Bone marrow (tissue), 2 donors: ENCODE results near the gene PHF21A.
A peak's percentile ranks its signal among the peaks of the same experiment; 100 is the strongest.
"Not testable (repeated sequence)": the region's sequence is repeated elsewhere in the genome, so short reads cannot be mapped to it uniquely, and the experiment has no call there.

Experiments
- DNase-seq, 2 donors: peaks; one replicate each; lab custom pipeline; 2025; lab: John Stamatoyannopoulos, UW

The PHF21A gene

DNA sequence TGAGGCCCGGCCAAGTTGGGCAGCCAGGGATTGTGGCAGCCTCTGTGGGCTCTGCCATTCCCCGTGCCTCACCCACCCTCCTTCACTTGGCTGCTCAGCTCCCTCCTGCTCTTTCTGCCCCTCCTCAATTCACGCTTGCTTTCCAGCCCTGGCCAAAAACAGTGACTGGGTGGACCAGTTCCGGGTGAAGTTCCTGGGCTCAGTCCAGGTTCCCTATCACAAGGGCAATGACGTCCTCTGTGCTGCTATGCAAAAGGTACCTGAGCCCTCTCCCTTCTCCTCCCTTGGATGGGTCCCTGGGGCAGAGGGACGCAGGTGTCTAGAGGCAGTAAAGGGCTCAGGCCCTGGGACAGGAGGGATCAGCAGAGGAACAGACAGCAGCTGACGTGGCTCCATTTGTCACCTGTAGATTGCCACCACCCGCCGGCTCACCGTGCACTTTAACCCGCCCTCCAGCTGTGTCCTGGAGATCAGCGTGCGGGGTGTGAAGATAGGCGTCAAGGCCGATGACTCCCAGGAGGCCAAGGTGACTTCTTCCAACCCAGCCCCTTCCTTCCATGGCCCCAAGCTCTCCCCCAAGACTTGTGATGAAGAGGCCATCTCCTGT lies 216.8 kb downstream of the PHF21A start:
- no peak for DNase-seq

DNA sequence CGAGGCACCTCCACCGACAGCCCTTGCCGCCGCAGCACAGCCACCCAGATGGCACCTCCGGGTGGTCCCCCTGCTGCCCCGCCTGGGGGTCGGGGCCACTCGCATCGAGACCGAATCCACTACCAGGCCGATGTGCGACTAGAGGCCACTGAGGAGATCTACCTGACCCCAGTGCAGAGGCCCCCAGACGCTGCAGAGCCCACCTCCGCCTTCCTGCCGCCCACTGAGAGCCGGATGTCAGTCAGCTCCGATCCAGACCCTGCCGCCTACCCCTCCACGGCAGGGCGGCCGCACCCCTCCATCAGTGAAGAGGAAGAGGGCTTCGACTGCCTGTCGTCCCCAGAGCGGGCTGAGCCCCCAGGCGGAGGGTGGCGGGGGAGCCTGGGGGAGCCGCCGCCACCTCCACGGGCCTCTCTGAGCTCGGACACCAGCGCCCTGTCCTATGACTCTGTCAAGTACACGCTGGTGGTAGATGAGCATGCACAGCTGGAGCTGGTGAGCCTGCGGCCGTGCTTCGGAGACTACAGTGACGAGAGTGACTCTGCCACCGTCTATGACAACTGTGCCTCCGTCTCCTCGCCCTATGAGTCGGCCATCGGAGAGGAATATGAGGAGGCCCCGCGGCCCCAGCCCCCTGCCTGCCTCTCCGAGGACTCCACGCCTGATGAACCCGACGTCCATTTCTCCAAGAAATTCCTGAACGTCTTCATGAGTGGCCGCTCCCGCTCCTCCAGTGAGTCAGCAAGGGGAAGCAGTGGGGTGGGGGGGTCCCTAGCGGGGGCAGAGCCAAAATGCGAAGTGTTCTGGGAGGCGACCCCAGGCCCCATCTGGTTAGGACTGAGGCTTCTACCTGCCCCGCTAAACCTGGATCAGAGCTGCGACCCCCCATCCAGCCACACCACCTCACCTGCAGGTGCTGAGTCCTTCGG lies 218.5 kb downstream of the PHF21A start:
- no peak for DNase-seq

DNA sequence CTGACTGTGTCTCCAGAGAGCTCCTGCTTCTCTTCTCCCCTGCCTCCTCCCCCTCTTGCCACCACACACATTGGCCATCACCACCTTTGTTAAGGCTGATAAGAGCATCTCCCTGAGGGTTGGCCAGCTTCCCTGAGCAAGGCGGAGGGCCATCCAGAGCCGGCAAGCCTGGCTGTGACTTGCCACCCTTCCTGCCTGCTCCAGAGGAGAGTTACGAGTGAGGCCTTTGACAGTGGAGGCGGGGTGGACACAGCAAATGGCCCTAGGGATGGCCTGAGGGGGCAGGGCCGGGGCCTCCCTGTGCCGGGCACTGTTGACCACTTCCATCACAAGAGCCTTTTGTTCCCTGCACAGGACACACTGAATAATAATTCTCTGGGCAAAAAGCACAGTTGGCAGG lies 219.6 kb downstream of the PHF21A start:
- DNase-seq, result no peak

DNA sequence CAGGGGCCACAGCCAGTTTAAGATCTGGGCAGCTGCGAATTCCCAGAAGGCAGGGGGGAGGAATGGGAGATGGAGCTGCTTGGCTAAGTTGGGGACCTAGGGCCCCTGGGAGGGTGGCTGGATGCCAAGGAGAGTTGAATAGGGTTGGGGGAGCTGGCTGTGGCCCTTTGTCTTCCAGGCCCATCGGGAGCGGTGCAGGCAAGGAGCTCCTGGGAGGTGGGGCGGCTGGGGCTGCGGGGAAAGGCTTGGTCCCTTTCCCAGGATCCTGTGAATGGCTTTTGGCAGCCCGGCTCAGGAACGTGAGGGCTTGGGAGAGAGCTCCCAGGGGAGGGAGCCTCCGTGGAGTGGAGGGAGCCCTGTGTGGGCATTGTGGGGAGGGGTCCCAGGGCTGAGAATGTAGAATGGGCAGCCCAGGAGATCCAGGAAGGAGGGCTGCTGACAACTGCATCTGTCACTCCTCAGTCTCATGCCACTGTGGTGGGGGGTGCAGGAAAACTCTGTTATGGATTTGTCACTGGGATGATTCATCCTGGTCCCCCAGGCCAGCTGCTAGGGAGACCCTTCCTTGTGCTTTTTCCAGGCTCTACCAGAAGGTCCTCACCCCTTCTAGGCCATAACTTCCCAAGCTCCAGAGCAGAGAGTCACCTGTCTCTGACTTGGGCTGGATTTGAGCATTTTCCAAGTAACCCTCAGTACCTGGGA lies 220.2 kb downstream of the PHF21A start:
- no peak for DNase-seq

DNA sequence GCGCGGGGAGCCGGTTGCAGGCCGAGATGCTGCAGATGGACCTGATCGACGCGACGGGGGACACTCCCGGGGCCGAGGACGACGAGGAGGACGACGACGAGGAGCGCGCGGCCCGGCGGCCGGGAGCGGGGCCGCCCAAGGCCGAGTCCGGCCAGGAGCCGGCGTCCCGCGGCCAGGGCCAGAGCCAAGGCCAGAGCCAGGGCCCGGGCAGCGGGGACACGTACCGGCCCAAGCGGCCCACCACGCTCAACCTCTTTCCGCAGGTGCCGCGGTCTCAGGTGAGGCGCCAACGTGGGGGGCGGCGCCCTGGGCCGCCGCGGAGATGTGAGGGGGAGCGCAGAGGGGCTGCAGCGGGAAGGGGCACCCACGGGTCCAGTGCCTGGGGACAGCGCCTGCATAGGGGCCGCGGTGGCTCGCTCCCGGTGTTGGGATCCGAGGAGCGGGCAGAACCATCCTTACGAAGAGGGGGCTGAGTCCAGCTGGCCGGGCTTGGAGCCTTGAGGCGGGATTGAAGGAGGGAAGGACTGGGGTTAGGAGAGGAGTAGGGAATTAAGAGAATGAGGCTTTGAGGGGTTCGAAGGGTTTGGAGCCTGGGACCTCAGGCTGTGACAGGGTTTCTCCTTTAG lies 221.0 kb downstream of the PHF21A start:
- DNase-seq, result not testable (repeated sequence)

DNA sequence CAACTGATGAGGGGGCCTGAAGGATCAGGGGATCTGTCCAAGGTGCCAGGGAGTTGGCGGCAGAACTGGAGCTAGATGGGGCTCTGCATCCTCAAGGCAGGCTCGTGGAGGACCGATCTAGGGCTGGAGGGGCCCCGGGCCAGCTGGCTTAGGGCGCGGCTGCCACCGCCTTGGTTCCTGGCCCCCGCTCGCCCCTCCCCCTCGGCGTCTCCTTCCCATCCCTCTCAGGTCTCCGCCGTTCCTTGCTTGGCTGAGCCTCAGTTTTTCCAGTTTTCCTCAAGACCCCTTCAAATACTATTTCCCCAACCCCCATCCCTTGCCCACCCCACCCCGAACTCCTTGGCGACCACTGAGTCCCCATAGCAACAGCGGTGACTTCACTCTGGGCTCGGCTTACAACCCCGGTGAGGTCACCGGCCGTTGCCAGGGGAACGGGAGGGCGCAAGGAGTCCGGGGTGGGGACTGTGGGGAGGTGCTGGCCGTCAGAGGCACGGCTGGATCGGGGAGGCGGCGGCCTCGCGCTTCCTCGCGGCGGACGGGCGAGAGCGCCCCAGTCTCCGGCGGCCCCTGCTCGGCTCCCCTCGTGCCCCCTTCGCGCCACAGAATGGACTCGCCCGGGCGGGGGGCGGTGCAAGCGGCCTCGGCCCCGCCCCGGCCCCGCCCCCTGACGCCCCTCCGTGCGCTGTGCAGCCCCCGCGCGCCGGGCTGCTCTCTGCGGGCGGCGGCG lies 221.6 kb downstream of the PHF21A start:
- DNase-seq, result peak in 1 of 2 donors; percentile 42

GRCh38 chr11:45899086-45899447 lies 222.2 kb downstream of the PHF21A start:
- DNase-seq, result no peak

DNA sequence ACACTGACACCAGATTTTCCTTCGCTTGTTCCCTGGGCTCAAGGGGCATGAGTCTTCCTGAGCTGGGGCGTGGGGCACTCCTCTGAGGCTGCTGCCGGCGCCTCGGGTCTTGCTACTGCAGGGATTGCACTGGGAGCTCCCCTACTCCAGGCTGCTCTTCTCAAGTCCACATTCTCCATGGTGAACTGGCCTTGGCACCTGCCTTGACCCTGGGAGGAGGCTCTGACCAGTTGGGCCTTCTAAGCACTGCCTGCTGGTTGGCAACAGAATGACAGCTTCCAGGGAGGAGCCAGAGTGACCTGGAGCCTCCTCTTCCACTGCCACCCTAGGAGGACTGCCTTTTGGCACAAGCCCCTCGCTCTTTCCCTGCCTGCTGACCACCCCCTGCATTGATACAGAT lies 223.7 kb downstream of the PHF21A start:
- no peak for DNase-seq

DNA sequence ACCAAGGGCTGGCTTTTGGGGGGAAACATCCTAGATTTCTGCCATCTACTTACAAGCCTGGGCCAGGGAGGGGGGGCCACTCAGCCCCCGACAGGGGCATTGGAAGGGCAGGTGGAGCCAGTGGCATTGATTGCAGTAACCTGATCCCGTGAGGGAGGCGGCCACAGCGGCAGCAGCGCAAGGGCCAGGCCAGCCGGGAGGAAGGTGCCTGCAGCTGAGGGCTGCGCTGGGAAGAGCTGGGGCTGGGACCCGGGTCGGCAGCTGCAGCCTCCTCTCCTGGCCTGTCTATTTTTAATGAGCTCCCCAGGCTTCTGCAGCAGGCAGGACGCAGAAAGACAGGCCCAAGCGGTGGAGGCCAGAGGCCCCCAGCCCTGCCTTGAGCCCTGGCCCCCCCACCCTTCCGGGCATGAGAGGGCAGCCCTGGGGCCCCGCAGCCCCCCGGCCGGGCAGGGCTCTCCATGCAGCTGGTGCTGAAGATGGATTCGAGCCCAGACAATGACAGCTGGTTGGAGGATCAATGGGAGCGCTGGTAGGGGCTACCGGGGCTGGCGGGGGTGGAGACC lies 224.8 kb downstream of the PHF21A start:
- no peak for DNase-seq

GRCh38 chr11:45895553-45896259 lies 225.5 kb downstream of the PHF21A start:
- DNase-seq, result no peak

DNA sequence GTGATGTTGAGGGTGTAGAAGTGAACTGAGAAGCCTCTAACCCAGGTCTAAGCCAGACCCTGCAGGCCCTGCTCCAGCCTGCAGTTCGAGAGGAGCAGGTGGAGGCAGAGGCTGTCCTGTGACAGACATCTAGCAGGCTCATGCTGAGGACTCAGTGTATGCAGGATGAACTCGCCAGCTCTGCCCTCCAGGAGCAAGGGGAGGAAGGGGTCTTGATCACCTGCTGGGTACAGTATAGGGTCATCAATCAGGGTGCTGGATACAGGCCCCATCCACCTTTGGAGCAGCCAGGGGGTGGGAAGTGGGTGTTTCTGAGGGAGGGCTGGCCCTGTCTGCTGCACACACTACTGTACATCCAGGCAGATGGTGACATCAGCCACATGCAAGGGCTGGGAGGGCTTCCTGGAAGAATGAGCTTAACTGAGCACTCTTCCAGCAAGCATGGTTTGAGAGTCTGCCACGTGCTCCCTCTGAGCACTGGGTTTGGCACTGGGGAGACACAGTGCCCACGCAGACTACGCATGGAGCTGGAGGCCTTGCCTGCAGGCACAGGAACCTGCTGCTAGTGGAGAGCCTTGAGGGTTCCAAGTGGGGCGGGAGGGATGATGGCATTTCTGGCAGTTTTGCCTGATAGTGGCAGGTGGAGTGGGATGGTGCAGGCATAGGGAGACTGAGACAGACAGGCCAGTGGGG lies 226.6 kb downstream of the PHF21A start:
- no peak for DNase-seq

DNA sequence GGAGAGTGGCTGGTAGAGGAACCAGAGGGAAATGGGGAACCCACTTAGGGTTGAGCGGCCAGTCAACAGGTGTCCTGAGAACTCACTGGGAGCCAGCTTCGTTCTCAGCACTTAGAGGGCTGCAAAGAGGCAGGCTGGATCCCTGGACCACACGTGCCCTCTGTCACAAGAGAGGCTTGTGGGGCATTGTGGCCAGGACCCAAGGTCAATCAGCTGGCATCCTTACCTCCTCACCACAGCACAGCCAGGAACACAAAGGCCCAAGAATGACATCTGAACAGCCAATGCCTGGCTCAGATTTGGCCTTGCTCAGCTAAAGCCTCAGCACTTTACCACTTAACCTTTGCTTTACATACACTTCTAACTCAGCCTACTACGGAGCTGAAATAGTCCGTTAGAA lies 228.4 kb downstream of the PHF21A start:
- no peak for DNase-seq

DNA sequence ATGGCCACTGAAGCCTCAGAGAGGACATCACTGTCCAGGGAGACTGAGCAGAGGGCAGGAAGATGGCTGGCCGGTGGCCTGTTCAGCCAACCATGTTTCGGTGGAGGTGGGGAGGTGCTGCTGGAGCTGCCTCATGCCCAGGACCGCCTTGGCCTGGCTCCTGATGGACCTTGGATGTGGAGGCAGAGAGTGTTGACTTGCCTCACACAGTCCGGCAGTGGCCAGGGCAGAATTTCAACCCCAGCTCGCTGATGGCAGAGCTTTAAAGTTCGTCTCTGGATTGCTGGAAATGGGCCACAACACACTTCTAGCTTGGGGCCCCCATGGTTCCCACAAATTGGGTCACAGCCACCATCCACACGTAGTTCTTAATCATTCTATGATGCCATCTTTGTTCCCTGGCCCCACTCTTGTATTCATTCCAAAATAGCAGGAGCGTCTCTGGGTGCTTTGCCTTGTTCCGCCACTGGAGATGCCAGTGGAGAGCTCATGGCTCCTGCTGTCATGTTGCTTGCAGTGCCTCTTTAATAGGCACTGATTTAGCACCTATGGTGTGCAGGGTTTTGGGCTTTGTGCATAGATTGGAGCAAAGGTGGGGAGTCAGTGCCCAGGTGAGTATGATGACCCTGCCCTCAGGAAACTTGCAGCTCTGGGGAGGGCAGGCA lies 230.2 kb downstream of the PHF21A start:
- DNase-seq, result no peak

- DNase-seq, result no peak
Measured at GRCh38 chr11:45889966-45890365, 231.3 kb downstream of the PHF21A start.

GRCh38 chr11:45889555-45889954 lies 231.7 kb downstream of the PHF21A start:
- DNase-seq, result no peak

DNA sequence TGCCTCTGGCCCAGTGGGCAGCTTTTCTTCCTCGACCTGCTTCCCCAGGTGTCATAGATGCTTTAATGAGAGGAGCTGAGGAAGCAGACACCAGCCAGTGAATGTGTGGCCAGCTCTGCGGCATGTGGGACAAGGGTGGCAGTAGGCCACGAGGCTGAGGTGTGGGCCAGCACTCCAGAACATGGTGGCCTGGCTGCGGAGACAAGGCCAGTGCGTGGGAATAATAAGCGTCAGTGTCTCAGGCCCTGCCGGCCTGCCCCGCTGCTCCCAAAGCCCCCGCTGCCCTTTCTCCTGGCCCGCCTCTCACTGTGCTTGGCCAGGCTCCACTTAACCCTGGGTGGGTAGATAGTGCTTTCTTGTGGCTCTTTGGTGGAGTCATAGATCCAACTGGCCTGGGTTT lies 233.7 kb downstream of the PHF21A start:
- no peak for DNase-seq

DNA sequence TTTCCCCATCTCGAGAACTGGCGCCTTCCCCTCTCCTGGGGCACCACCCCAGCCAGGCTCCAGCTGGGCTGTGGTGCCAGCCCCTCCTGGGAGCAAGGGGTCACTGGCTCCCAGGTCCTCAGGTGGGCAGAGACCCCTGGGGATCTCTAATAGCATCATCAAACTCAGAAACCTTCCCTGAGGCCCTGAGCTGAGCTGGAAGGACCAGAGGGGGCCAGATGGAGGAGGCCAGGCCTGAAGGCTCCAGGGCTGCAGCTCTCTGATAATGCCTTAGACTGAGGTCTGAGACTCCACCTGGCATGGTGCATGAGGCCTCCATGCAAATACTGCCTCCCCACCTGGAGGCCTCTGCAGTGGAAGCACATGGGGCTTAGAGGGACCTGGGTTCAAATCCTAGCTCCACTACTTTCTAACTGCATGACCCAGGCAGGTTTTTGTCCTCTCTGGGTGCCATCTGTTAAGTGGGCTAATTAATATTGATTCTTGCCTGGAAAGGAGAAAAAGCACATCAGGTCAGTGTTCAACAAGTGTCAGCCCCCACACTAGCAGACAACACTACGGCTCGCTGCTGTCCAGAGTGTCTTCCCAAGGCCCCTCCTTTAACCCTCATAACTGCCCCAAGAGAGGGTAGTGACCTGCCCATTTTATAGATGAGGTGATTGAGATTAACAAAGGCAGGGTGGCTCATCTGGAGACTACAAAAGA lies 234.3 kb downstream of the PHF21A start:
- no peak for DNase-seq

DNA sequence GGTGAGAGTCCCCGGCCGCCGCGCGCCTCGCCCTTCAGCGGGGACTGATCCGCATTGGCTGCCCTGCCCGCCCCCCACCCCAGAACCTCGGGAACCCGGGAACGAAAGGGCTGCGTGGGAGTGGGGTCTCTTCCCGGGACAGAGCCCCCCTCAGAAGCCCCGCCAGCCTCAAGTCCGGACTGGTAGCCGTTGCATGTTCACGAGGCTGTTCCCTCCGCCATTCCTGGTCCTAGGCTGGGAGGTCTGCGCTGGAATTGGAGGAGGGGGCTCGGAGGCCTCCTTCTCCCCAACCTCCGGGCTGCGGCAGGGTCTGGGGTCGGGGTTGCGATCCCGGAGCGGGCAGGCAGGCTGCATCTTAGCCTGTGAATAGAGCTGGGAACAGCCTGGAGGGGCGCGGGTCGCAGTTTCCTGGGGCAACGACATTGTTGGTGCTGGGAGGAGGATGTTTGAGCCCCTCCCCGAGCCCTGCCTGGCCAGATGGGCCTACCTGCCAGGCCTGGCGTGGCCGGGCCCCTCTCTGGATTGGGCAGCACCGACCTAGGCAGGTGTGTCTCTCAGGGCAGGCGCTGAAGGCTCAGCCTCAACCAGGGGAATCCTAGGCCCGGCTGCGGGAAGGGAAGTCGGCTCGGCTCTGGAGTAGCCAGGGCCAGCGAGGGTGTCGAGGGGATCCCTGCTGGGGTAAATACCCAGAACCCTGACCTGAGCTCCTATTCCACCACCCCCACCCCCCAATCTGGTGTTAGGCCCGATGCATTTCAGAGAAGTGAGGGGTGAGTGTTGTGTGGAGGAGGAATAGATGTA lies 235.1 kb downstream of the PHF21A start:
- DNase-seq, result no peak
